Left colon (tissue), 2 donors: ENCODE measurements around the gene SLC17A4. TPM values are rescaled to one million over a fixed set of nuclear protein-coding genes. Genes with fewer than 3 reads are reported as not detected.
"Not testable (repeated sequence)": the region's sequence is repeated elsewhere in the genome, so short reads cannot be mapped to it uniquely, and the experiment has no call there.

Experiments
- ATAC-seq: fragments of 200-7000 bp; cut with Tn5 transposase; one replicate; pipeline ENCODE4 v1.9.1; 2020; ENCODE audit warnings: mild to moderate bottlenecking, moderate library complexity
- DNase-seq, 2 donors: peaks; one replicate each; pipeline ENCODE4 v3.0.0-alpha.2; 2020
- intact Hi-C, 2 donors: fragments of 100-400 bp; cut with DNase I in 1 of 2; cut with micrococcal nuclease in 1 of 2; formaldehyde crosslinking; loops; one replicate each; pipeline versions ENCODE4 v1.11.2 to v1.14.0; 2022; cut with DNase I, micrococcal nuclease
- total RNA-seq, 2 donors: library from RNA; stranded (reverse); fragmentation: NEBNext Ultra II Directional; extraction: Animal tissue kit (Norgen Biotek cat#: 25700); gene quantifications; one replicate each; pipeline ENCODE4 v1.2.1, GENCODE V29; 2021
- donor health status: DM: no; HTN: no; CAD: no.
- donor health status: DM: yes; HTN: yes; CAD: no.

SLC17A4 gene
- total RNA-seq, 2 donors from 2014 or later: 24.8 to 63.3 TPM

GRCh38 chr6:25748049-25748448, 6.5 kb upstream of the SLC17A4 start:
- ATAC-seq (no peak), DNase-seq (no peak)
- intact Hi-C loops: no loop called here

DNA sequence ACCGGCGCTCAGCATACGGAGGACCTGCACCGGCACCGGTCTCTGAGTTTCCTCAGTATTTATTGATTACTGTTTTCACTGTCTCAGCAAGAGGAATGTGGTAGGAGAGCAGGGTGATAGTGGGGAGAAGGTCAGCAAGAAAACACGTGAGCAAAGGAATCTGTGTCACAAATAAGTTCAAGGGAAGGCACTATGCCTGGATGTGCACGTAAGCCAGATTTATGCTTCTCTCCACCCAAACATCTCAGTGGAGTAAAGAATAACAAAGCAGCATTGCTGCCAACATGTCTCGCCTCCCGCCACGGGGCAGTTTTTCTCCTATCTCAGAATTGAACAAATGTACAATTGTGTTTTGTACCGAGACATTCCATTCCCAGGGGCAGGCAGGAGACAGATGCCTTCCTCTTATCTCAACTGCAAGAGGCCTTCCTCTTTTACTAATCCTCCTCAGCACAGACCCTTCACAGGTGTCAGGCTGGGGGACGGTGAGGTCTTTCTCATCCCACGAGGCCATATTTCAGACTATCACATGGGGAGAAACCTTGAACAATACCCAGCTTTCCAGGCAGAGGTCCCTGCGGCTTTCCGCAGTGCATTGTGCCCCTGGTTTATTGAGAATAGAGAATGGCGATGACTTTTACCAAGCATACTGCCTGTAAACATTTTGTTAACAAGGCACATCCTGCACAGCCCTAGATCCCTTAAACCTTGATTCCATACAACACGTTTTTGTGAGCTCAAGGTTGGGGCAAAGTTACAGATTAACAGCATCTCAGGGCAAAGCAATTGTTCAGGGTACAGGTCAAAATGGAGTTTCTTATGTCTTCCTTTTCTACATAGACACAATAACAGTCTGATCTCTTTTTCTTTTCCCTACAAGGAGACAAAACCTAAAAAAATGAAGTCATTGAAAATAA, 5.7 kb upstream of the SLC17A4 start:
- ATAC-seq, DNase-seq, intact Hi-C loops: not testable (repeated sequence)

DNA sequence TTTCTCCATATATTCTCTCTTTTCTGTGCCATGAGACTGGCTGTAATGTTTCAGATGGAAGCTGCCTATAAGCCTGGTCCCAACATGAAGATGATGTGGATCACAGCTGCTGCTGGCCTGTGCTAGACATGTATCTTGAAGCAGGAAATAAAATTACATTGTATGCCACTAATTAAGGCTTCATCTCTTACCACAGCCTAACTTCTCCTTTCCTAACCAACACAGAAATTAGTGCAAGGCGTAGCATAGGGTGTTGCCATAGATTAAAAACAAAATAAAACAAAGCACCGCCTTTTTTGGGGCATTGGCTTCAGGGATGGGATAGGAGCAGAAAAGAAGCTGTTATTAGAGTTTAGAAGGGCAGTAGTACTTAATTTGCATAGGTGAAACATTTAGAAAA, 4.7 kb upstream of the SLC17A4 start:
- ATAC-seq (no peak), DNase-seq (no peak)
- intact Hi-C loops: no loop called here

GRCh38 chr6:25750906-25751305, 3.6 kb upstream of the SLC17A4 start:
- intact Hi-C loops: no loop called here
- no peak for DNase-seq
- ATAC-seq: peak; percentile 75

DNA sequence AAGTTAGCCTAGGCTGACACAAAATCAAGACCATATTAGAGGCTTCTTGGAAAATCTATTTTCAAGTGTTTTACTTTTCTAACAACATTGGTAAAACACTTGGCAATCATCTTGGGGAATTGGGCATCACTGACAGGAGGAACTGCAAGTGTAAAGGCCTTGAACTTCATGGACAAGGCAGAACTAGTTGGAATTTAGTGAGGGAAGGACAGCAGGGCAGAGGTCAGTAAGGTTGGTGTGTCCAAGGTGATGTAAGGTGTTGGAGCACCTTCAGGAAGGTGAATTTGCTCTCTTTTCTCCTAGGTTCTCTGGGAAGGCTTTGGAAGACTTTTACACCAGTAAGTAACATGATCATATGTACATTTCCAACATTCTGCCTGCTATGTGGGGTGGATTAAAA, 1.5 kb upstream of the SLC17A4 start:
- DNase-seq (no peak), ATAC-seq (peak; percentile 30)
- intact Hi-C loops: no loop called here

DNA sequence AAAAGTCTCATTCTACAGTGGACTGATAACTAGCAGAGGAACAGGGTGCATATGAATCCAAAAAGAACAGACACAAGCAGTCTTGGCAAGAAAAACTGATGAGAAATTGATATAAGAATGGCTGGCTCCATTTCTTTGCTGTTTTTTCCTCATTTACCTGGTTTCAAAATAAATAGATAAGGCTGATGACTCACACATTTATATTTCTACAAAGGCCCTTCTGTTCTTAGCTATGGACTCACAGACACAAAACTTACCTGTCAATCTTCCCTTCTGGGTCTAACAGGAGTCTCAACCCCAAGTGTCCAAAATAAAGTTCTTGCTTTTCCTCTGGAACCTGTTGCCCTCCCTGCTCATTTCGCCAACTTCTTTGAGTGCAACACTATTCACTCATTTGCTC, 941 bp downstream of the SLC17A4 start:
- intact Hi-C loops: no loop called here
- no peak for ATAC-seq
- DNase-seq: no peak

GRCh38 chr6:25756382-25757363, 2.1 kb downstream of the SLC17A4 start:
- no peak for DNase-seq
- ATAC-seq: no peak
- intact Hi-C loops: no loop called here

DNA sequence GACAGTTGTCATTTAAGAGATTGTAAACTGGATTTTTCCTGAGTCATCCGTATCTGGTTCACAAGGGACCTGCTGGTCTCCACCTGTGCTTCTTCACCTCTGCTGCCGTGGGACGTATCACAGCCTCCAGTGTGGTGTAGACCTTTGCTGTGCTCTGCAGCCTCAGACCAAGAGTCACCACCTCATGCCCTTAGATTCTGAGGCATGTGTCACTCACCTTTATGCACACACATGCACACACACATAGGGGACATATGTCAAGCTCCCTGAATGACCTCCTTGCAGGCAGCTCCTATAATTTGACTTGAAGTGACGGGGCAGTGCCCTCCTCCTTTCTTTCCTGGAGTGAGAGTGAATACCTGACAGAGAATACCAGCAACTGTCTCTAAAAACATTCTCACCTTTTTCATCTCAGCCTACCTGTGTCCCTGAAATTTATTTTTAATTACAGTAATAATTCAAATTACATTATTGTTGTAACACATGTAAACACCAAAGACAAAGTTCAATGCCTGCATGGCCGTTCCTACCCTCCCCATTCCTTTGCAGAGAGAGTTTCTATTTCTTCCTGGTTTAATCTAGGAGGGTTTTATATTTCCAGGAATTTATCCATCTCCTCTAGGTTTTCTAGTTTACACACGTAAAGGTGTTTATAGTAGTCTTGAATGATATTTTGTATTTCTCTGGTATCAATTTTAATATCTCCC, 3.5 kb downstream of the SLC17A4 start:
- peak; percentile 56 for ATAC-seq
- DNase-seq: no peak
- intact Hi-C loops: no loop called here

GRCh38 chr6:25764611-25765010, 10.1 kb downstream of the SLC17A4 start:
- intact Hi-C loops: no loop called here
- no peak for DNase-seq
- ATAC-seq: peak; percentile 19

DNA sequence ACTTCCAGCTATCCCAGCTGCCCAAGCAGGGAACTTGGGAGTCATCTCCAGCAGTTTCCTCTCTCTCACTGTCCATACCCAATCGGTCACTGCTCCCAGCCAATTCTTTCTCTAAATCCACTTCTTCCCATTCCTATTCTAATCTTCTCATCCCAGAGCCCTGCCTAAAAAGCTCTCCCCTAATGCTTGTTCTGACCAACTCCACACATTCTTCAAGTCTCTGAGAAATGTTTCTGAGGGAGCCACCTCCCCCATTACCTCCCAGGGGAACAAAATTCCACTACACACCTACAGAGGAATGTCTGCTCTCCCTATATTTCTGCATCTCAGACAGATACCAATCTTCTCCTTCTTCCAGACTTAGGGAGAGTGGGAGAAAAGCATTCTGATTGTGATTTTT, 14.0 kb downstream of the SLC17A4 start:
- DNase-seq (no peak), ATAC-seq (no peak)
- intact Hi-C loops: no loop called here

- intact Hi-C loops: no loop called here
- DNase-seq (no peak), ATAC-seq (peak; percentile 58)
Observed at GRCh38 chr6:25769983-25770382, 15.4 kb downstream of the SLC17A4 start.

DNA sequence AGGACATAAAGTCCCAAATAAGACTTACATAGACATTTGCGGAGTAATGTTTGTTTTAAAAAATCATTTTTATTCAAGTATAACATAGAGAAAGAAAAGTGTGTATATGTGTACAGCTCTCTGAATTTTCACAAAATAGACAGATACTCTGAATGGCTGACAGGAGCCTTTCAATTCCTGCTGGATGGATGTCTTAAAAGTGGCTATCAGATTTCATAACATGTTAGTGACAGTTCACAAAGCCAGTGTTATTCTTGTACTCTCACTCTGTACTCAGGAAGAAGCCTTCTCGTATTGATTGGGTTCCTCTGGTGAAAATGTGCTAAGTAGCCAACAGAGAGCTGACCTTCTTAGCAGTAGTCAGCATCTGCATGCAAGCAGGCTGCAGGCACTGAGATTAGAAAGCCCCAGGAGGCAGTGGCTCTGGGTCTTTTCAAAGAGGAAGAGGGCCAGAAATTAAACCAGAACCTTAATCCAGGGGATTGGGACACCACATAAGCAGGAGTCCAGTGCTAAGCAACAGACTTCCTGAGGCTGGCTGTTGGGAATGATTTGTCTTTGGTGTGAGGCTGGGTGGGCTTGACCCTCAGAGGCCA, 19.7 kb downstream of the SLC17A4 start:
- ATAC-seq (no peak), DNase-seq (no peak)
- intact Hi-C loops: no loop called here

GRCh38 chr6:25777031-25777430, 22.5 kb downstream of the SLC17A4 start:
- DNase-seq: no peak
- no peak for ATAC-seq
- intact Hi-C loops: no loop called here

DNA sequence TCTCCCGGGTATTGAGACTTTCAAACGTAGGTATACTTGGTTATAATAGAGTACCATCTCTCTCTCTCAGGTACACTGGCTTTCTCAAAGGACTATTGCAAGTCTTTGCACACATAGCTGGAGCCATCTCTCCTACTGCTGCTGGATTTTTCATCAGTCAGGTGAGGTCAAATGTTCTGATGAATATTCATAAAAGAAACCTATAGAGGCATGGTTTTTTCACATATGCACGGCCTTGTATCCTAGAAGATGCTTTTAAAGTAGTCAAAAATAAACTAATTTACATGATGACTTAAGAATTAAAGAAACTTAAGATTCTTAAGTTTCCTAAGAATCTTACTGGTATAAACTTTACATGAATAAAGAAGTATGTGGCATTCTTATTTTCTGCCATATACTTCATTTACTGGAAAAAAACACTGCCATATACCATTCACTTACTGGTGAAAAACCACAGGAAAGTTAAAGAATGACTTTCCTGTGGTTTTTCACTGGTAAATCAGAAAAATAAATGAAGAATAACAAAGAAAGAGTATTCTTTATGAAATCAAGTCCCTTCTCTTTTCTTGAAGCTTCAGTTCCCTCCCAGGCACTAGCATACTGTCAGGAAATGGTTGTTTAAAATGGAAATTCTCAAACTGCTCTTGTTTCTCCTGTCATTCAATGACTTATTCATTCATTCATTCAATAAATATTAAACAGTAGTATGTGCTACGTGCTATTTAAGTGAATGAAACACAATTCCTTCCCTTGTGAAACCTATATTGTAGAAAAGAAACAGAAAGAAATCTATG, 23.5 kb downstream of the SLC17A4 start:
- no peak for DNase-seq
- intact Hi-C loops: no loop called here
- ATAC-seq: no peak

GRCh38 chr6:25781134-25781533, 26.6 kb downstream of the SLC17A4 start:
- intact Hi-C loops: no loop called here
- ATAC-seq: peak; percentile 3
- DNase-seq: no peak

GRCh38 chr6:25787428-25787827, 32.9 kb downstream of the SLC17A4 start:
- intact Hi-C loops: no loop called here
- DNase-seq: no peak
- ATAC-seq: no peak

DNA sequence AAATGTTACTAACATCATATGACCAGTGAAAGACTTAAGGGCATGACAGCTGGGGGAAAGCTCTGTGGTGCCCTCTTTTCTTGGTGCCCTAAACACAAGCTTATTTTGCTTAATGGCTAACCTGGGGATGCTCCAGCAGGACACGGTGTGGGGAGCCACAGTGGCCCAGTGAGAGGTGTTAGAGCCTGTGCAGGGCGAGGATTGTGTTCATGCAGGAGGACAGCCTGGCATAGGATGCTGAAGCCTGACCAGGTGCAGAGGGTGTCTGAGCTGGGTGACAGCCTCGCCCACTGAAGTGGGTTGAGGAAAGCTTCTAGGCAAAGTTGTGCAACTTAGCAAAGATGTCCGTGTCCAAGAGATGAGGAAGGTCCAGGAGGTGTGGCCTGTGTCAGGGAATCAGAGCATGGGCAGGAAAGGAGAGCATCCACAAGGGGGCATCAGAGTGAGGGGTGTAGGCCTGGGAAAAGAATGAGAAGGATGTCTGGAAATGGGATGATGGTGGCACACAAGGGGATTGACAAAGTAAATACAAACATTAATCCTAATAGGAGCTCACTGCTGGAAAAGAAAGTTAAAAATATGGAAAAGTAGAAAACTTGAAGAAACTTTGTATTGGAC, 33.9 kb downstream of the SLC17A4 start:
- peak; percentile 33 to 58 for DNase-seq
- peak; percentile 90 for ATAC-seq

GRCh38 chr6:25789475-25789874, 34.9 kb downstream of the SLC17A4 start:
- no peak for ATAC-seq
- intact Hi-C loops: no loop called here
- no peak for DNase-seq

More for the DNA sequence above, 33.9 kb downstream of the SLC17A4 start:
- intact Hi-C loops: no loop called here
